ENCODE measurements around the gene CCDC106.

Gene CCDC106

DNA sequence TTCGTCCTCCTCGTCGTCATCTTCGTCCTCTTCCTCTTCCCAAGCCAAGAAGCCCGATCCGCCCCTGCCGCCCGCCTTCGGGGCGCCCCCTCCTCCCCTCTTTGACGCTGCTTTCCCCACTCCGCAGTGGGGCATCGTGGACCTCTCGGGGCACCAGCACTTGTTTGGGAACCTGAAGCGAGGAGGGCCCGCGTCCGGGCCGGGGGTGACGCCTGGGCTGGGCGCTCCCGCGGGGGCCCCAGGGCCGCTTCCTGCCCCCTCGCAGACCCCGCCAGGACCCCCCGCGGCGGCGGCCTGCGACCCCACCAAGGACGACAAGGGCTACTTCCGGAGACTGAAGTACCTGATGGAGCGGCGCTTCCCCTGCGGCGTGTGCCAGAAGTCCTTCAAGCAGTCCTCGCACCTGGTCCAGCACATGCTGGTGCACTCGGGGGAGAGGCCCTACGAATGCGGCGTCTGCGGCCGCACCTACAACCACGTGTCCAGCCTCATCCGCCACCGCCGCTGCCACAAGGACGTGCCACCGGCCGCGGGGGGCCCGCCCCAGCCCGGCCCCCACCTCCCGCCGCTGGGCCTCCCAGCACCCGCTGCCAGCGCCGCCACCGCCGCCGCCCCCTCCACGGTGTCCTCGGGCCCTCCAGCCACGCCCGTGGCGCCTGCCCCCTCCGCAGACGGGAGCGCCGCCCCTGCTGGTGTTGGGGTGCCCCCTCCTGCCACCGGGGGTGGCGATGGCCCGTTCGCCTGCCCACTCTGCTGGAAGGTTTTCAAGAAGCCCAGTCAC is 33.9 kb upstream of the CCDC106 start:
- no peak for DNase-seq (ENCODE audit: low spot score)

DNA sequence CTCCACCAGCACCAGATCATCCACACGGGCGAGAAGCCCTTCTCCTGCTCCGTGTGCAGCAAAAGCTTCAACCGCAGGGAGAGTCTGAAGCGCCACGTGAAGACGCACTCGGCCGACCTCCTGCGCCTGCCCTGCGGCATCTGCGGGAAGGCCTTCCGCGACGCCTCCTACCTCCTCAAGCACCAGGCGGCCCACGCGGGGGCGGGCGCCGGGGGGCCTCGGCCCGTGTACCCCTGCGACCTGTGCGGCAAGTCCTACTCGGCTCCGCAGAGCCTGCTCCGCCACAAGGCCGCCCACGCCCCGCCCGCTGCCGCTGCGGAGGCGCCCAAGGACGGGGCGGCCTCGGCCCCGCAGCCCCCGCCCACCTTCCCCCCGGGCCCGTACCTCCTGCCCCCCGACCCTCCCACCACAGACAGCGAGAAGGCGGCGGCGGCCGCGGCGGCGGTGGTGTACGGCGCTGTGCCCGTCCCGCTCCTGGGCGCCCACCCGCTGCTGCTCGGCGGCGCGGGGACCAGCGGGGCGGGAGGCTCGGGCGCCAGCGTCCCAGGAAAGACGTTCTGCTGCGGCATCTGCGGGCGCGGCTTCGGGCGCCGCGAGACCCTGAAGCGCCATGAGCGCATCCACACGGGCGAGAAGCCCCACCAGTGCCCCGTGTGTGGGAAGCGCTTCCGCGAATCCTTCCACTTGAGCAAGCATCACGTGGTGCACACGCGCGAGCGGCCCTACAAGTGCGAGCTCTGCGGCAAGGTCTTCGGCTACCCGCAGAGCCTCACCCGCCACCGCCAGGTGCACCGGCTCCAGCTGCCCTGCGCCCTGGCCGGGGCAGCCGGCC is 33.1 kb upstream of the CCDC106 start:
- no peak for DNase-seq (ENCODE audit: low spot score)

DNA sequence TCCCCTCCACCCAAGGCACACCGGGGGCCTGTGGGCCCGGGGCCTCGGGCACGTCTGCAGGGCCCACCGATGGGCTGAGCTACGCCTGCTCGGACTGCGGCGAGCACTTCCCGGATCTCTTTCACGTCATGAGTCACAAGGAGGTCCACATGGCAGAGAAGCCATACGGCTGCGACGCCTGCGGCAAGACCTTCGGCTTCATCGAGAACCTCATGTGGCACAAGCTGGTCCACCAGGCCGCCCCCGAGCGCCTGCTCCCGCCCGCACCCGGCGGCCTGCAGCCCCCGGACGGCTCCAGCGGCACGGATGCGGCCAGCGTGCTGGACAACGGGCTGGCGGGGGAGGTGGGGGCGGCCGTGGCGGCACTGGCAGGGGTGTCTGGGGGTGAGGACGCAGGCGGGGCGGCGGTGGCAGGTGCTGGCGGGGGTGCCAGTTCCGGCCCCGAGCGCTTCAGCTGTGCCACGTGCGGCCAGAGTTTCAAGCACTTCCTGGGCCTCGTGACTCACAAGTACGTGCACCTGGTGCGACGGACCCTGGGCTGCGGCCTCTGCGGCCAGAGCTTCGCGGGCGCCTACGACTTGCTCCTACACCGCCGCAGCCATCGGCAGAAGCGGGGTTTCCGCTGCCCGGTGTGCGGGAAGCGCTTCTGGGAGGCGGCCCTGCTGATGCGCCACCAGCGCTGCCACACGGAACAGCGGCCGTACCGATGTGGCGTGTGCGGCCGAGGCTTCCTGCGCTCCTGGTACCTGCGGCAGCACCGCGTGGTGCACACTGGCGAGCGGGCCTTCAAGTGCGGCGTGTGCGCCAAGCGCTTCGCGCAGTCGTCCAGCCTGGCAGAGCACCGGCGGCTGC is 32.2 kb upstream of the CCDC106 start:
- no peak for DNase-seq (ENCODE audit: low spot score)

DNA sequence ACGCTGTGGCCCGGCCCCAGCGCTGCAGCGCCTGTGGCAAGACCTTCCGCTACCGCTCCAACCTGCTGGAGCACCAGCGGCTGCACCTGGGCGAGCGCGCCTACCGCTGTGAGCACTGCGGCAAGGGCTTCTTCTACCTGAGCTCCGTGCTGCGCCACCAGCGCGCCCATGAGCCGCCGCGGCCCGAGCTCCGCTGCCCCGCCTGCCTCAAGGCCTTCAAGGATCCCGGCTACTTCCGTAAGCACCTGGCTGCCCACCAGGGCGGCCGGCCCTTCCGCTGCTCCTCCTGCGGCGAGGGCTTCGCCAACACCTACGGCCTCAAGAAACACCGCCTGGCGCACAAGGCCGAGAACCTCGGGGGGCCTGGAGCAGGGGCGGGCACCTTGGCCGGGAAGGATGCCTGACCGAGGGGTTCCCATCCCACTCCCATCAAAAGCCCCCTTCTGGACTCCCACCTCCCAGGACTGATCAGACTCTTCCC is 31.6 kb upstream of the CCDC106 start:
- no peak for DNase-seq (ENCODE audit: low spot score)

DNA sequence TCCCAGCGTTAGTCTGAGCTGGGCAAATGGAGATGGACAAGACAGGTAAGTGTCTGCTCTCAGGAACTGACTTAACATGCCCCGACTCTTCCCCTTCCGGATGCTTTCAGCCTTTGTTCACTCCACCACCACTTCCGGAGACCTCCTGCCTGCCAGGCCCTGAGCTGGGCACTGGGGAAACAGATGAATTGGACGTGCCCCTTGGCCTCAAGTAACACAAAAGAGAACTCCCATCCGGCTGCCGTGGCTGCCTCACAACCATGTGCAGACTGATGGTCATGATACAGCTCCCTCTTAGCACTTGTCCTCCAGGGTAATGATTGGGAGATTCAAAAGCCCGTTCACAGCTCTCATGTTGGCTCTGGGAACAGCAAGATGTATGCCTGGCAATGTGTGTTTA is 30.6 kb upstream of the CCDC106 start:
- DNase-seq (ENCODE audit: low spot score), result no peak

DNA sequence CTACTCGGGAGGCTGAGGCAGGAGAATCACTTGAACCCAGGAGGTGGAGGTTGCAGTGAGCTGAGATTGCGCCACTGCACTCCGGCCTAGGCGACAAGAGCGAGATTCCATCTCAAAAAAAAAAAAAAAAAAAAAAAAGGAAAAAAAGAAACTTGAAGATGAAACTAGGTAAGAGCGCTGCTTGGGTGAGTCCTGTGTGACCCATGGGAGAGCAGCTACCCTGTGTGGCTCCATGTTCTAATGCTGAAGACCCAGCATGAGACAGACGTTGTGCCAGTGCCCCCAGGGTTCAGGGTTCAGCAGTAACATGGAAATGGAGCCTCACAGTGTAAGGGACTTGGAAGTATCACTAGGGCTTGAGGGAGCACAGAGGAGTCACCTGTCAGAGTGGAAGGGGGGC is 29.6 kb upstream of the CCDC106 start:
- DNase-seq (ENCODE audit: low spot score), result no peak

DNA sequence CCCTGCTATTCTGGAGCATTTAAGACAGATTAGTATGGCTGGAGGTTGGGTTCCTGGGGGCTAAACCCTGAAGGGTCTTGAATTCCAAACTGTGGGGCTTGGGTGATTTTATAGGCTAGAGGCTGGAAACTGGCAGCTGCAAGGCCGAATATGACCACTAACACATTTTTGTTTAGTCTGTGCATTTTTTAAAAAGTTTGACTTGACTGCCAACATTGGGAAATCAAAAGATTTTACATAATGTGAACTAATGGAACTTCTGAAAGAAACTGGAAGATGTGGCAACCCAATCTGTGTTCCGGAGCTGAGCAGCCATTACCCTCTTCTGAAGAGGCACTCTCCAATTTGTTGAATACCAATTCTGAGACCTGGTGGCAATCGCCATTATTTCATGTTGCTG is 28.7 kb upstream of the CCDC106 start:
- DNase-seq (ENCODE audit: low spot score), result no peak

DNA sequence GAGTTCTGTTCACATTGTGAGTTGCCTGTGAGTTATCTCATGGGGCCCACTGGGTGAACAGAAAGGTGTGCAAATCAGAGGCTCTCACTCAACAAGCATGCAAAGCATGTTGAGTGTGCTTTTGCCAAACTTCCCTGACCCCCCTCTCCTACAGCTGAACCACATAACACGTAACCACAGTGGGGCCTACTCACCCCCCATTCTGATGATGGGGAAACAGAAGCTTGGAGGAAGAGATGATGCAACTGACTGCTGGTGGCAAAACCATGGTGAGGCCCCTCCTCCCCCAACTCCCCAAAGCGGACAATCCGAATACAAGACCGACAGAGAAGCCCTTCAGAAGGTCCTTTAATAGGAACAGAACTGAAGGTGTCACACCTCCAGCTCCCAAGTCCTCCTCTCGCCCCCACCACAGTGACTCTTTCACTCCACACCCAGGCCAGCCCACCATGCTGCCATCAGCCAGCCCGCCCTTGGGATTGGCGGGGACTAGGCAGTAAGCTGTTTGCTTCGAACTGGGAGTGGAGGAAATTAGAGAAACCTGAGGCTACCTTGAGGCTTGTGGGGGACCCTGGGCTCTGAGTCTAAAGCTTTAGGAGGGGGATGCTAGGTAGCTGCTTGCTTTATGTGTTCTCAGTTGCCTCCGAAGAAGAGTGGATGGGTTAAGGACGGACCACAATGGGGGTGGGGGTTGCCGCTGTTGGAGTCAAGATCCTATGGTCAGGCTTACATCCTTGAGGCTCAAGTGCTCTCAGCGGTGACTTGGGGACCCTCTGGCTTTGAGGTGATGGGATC is 27.4 kb upstream of the CCDC106 start:
- no peak for DNase-seq (ENCODE audit: low spot score)

DNA sequence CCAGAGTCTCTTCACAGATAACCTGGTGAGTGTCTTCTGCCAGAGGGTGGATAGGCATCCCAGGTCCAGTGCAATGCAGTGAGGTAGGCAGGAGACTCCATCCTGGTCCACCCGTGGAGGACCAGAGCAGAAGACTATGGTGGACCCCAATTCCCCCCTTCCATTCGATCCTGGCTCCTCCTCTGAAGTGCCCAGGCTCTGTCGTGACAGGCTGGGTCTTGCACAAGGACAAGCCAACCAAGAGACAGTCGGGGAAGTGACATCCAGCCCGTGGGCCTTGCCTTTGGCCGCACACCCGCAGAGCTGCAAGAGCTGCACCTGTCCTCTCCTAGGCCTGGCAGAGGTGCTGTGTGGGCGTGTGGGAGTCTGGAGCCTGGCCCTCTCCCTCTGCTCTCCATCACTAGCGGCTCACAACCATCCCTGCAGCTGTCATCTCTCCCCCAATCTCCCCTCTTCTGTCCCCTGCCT is 26.8 kb upstream of the CCDC106 start:
- no peak for DNase-seq (ENCODE audit: low spot score)

DNA sequence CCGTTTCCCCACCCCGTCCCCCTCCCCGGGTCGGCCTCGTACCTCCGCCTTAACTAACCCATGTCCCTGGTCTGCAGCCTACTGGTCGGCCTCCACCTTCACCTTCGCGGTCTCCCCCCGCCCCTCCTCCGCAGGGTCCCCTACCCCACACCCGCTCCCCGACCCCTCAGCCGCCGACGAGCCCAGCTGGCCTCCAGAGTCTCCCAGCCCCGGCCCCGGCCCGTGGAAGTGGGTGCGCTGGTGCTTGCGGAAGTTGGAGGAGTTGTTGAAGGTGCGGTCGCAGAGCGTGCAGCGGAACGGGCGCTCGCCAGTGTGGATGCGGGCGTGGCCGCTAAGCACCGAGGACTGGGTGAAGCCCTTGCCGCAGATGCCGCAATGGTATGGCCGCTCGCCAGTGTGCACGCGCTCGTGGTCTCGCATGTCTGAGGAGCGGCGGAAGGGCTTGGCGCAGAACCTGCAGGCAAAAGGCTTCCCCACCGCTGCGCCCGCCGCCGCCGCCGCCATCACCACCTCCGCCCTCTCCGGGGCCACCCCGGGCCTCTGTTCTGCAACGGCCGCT is 26.3 kb upstream of the CCDC106 start:
- no peak for DNase-seq (ENCODE audit: low spot score)

DNA sequence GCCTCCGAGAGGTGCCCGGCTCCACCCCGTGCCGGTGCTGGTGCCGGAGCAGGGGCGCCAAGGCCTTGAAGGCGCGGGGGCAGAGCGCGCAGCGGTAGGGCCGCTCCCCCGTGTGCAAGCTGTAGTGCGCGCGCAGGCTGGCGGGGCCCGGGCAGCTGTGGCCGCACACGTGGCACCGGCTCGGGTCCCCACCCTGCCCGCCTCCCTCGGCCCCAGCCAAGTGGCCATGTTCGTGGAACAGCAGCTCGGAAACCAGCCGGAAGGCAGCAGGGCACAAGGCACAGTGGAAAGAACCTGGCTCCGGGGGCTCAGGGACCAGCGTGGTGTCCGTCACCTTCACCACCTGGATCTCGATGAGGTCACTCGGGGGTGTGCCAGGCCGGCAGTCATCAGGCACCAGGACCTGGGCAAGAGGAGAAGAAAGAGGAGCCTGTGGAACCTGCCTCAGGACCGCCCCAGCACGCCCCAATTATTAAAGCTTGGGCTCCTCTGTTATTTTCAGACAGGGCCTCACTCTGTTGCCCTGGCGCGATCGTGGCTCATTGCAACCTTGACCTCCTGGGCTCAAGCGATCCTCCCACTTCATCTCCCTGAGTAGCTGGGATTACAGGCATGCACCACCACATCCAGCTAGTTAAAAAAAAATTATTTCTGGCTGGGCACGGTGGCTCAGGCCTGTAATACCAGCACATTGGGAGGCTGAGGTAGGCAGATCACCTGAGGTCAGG is 25.6 kb upstream of the CCDC106 start:
- no peak for DNase-seq (ENCODE audit: low spot score)

DNA sequence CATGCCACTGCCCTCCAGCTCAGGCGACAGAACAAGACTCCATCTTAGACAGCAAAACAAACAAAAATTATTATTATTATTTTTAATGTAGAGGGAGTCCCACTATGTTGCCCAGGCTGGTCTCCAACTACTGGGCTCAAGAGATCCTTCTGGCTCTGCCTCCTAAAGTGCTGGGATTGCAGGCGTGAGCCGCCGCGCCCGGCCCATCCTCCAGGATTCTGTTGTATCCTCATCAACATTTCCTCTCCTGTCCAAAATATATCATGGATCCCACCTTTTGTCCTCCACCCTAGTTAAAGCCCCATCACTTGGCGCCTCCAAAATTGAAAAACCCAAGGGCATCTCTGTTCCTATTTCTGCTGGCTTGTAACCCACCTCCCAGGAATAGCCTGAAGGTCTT is 24.9 kb upstream of the CCDC106 start:
- no peak for DNase-seq (ENCODE audit: low spot score)

DNA sequence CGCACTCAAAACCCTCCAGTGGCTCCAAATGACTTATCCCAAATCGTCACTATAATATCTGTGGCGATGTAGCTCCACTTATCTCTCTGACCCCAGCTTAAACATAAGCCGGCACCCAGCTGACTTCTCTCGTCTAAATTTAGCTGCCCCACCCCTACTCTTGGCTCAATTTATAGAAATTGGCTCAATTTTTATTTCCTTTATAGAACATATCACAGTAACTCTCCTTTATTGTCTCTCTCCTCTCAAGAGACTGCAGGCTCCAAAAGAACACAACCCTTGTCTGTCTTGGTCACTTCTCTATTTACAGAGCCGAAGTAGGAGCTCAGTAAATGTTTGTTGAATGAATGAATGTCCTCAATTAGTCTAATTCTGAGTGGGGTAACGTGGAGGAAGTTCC is 24.5 kb upstream of the CCDC106 start:
- no peak for DNase-seq (ENCODE audit: low spot score)

DNA sequence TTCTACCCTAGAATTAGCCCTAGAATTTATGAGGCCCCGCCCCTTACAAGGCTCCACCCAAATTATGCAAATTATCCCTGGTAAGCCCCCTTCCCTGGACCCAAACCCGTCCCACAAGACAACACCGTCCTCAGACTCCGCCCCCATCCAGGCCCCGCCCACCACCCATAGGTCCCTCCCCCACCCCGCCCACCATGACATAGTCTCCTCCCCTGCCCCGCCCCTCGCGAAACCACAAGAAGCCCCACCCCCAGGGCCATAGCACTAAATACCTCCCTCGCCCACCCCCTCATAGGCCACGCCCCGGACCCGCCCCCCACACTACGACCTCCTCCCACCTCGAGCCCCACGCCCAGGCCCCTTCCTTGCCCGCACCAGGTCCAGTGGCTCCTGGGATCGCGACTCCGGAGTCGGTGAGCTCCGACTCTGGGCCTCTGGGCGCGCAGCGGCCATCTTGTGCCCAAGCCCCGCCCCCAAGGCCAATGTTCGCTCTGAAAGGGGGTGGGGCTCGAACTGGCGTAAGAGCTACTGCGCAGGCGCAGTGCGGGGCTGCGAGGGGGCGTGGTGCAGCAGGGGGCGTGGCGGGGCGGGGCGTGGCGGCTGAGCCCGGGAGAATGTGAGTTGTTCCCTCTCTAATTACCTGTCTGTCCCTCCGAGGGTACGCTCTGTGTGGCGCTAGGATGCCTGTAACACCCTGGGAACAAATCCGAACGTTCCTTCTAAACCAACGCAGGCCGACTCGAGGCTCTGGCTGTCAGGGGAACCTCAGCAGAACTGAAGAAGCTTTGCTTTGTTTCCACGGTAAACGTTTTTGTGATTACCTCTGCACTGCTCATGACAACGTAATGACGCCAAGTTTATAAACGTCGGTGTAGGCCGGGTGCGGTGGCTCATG is 23.7 kb upstream of the CCDC106 start, which contains the start of gene ZNF784:
ZNF784 (minus strand) TSS at position 458 of the 895 bp plus-strand sequence; CDS start at position 453, 5 bp downstream.
- peak; percentile 96 for DNase-seq (ENCODE audit: low spot score)

DNA sequence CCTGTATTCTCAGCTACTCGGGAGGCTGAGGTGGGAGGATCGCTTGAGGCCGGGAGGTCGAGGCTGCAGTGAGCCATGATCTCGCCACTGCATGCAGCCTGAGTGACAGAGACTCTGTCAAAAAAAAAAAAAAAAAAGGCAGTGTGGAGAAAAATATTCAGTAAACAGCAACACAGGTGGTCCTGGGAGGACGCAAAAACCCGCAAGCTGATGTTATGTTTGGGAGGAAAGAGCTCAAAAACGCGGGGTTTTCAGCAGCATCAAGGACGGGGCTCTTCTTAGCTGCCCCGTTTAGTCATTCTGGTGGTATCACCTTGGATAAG is 23.0 kb upstream of the CCDC106 start:
- no peak for DNase-seq (ENCODE audit: low spot score)

DNA sequence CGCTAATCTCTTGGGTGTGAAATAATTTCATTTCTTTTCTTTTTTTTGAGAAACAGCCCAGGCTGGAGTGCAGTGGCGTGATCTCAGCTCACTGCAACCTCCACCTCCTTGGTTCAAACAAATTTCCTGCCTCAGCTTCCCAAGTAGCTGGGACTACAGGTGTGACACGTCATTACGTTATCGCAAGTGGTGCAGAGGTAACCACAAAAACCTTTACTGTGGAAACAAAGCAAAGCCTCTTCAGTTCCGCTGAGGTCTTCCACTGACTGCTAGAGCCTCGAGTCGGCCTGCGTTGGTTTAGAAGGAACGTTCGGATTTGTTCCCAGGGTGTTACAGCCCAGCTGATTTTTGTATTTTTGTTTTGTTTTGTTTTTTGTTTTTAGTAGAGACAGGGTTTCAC is 21.7 kb upstream of the CCDC106 start:
- DNase-seq (ENCODE audit: low spot score), result no peak

DNA sequence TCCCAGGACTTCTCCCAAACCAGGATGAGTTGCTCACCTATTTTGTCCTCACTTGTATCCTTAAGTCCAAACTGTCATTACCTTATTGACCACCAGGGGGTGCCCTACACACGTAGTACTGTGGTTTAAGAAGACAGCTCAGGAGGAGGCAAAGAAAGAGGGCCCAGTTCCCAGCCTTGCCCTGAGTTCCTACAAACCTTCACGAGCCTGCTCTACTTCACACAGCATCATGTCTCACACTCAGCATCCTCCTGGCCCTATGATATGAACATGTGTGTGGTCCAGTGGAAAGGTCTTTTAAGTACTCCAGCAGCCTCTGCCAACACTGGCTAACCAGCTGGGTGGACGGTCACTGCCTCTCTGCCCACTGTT is 15.6 kb upstream of the CCDC106 start:
- DNase-seq (ENCODE audit: low spot score), result peak; percentile 96

DNA sequence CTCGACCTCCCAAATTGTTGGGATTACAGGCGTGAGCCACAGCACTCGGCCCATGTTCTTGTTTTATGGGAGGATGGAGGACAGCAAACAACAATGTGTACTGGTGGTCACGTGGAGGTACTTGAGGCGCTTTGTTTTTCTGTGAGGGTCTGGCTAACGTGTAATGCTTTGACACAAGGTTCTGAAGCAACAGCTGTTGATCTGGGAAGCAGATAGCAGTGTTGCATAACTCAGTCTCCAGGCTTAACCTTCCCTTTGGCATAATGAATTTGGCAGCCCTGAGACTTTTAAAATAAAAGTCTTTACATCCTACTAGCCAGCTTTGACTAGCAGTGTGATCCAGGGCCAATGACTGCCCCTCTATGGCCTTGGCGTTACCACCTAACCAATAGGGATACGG is 14.2 kb upstream of the CCDC106 start:
- DNase-seq (ENCODE audit: low spot score), result no peak

DNA sequence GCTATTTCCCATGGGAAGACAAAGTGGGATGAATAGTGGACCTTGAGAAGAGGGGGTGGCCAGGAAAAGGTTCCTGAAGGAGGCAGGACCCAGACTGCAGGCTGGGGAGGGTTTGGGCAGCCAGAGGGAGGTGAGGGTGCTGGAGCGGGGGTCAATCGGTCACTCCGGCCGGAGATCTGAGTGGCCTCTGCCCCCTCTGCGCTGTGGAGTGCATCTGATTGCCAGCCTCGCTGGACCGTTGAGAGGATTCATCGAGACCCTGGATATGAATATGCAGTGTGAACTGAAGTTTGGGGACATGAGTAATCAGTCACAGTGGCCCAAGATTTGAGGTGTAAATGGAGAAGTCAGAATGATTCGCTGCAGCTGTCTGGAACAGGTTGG is 12.7 kb upstream of the CCDC106 start:
- DNase-seq (ENCODE audit: low spot score), result no peak
